ENCODE data around the gene SYN1. TPM values are rescaled to one million over a fixed set of nuclear protein-coding genes. Genes with fewer than 3 reads are reported as not detected.

Gene SYN1
- total and polyA plus RNA-seq, 2 experiments from 2014 or later: 3.6 to 6.7 TPM

GRCh38 chrX:47661539-47661938 is 41.9 kb upstream of the SYN1 start:
- no peak overlapping the region for H3K4me2 ChIP-seq
- H3K4me1 ChIP-seq (ENCODE audit: insufficient read depth): no peaks in the 10 kb centered on the region; the same call in 1 of the 2 replicates
- TF ChIP-seq ZNF331 (CRISPR knock-in tag; IDR thresholded peaks at IDR 0.05; ENCODE audit: low read depth) (no peak), ZNF114 (CRISPR knock-in tag; IDR thresholded peaks at IDR 0.05) (no peak), CREB1 (CRISPR knock-in tag; IDR thresholded peaks at IDR 0.05; ENCODE audit: low read depth) (no peak), EZH2 (IDR thresholded peaks at IDR 0.05; ENCODE audit: low read depth, unreplicated experiment) (no peak), STAT1 (IDR thresholded peaks at IDR 0.05; ENCODE audit: unreplicated experiment) (no peak), POLR2AphosphoS5 (IDR thresholded peaks at IDR 0.05; ENCODE audit: low read depth) (no peak), ZNF462 (CRISPR knock-in tag; IDR thresholded peaks at IDR 0.05) (no peak), EZH2phosphoT487 (IDR thresholded peaks at IDR 0.05; ENCODE audit: unreplicated experiment) (no peak), NANOG (IDR thresholded peaks at IDR 0.05; ENCODE audit: borderline replicate concordance) (no peak)
- peaks cover 7% of the 10 kb centered on the region; the same call in 2 of the 3 replicates for H3K9me3 Mint-ChIP-seq
- no peak overlapping the region for H2AFZ ChIP-seq
- no peaks in the 10 kb centered on the region for H3K36me3 ChIP-seq (ENCODE audit: insufficient read depth)
- H3K4me3 ChIP-seq: no peak overlapping the region
- peaks cover 11% of the 10 kb centered on the region for H3K36me3 Mint-ChIP-seq (ENCODE audit: low read depth)
- no peak overlapping the region for H3K27ac Mint-ChIP-seq
- no peak overlapping the region for H3K4me3 Mint-ChIP-seq
- ATAC-seq (no peak), DNase-seq (ENCODE audit: low spot score) (no peak)
- H3F3A ChIP-seq (replicated peaks; ENCODE audit: low read depth): no peaks in the 10 kb centered on the region
- no peaks in the 10 kb centered on the region for H3K9me2 ChIP-seq (ENCODE audit: insufficient read depth)
- no peaks in the 10 kb centered on the region for H3K4me1 Mint-ChIP-seq
- H3K27ac ChIP-seq (ENCODE audit: low read depth): no peak overlapping the region
- peaks cover 12% of the 10 kb centered on the region; the same call in 1 of the 2 replicates for H3K27me3 ChIP-seq (ENCODE audit: insufficient read depth)
- H3K27me3 Mint-ChIP-seq (ENCODE audit: insufficient read depth, low read depth, poor library complexity): peaks cover 9% of the 10 kb centered on the region
- no peaks in the 10 kb centered on the region for H4K20me1 ChIP-seq (replicated peaks; ENCODE audit: insufficient read depth)
- peaks cover 5% of the 10 kb centered on the region; the same call in 1 of the 2 replicates for H3K79me2 ChIP-seq (replicated peaks; ENCODE audit: insufficient read depth)

Measured in GM23338 (cell line).